HepG2 (cell line): ENCODE measurements around the gene RBPMS2. TPM values are rescaled to one million over a fixed set of nuclear protein-coding genes. Genes with fewer than 3 reads are reported as not detected.

Experiments
- CEBPB ChIP-seq: IDR thresholded peaks from 2 replicates; pipeline ENCODE4 v1.6.1; 2011; ENCODE audit warnings: low read depth, low read length, improper control_type of control experiment, borderline replicate concordance
- CEBPG ChIP-seq: IDR thresholded peaks from 2 replicates; pipeline ENCODE4 v1.6.1; 2016
- CHD2 ChIP-seq: IDR thresholded peaks from 2 replicates; pipeline ENCODE4 v1.6.1; 2011; ENCODE audit warnings: low read depth, low read length, improper control_type of control experiment
- IKZF5 ChIP-seq: IDR thresholded peaks from 2 replicates; pipeline ENCODE4 v1.6.1; 2018; ENCODE audit warnings: missing genetic modification reagents, mild to moderate bottlenecking, missing compliant biosample characterization
- KAT7 ChIP-seq: IDR thresholded peaks from 2 replicates; pipeline ENCODE4 v1.6.1; 2018; ENCODE audit warnings: borderline replicate concordance, missing compliant biosample characterization
- PATZ1 ChIP-seq: sonication (generic); formaldehyde crosslinking; IDR thresholded peaks from 2 replicates; pipeline ENCODE4 v1.4.0; 2020; ENCODE audit warnings: missing genetic modification reagents
- PTBP1 ChIP-seq: fragments of 200-400 bp; formaldehyde crosslinking; IDR thresholded peaks from 2 replicates; pipeline ENCODE4 v1.6.1; 2018; ENCODE audit warnings: low read length, low read depth; ENCODE audit not compliant: poor library complexity, severe bottlenecking
- RBM22 ChIP-seq: fragments of 200-400 bp; formaldehyde crosslinking; optimal IDR thresholded peaks from 2 replicates; pipeline ENCODE3; 2017; ENCODE audit warnings: mild to moderate bottlenecking, low read length, moderate library complexity
- RFXAP ChIP-seq: sonication (generic); formaldehyde crosslinking; IDR thresholded peaks from 2 replicates; pipeline ENCODE4 v1.4.0; 2020; ENCODE audit warnings: missing genetic modification reagents, borderline replicate concordance
- SALL1 ChIP-seq: sonication (generic); formaldehyde crosslinking; IDR thresholded peaks from 2 replicates; pipeline ENCODE4 v1.8.0; 2022; ENCODE audit warnings: mild to moderate bottlenecking, missing genetic modification reagents
- SKI ChIP-seq: fragments of 450-650 bp; IDR thresholded peaks from one replicate; pipeline ENCODE4 v1.6.1; 2018; ENCODE audit warnings: mild to moderate bottlenecking; ENCODE audit not compliant: partially characterized antibody
- SMC3 ChIP-seq: IDR thresholded peaks from 2 replicates; pipeline ENCODE4 v1.6.1; 2011; ENCODE audit warnings: low read length, improper control_type of control experiment
- USF2 ChIP-seq, 2 experiments: sonication (generic) in 1 of 2; formaldehyde crosslinking in 1 of 2; IDR thresholded peaks; 2 replicates each; pipeline versions ENCODE4 v1.5.1 to v1.6.1; 2011 to 2020; ENCODE audit warnings: borderline replicate concordance in 1 of 2, low read depth in 1 of 2, low read length in 1 of 2, mild to moderate bottlenecking in 1 of 2, missing genetic modification reagents in 1 of 2, moderate library complexity in 1 of 2
- ZNF333 ChIP-seq: sonication (generic); formaldehyde crosslinking; IDR thresholded peaks from 2 replicates; pipeline ENCODE4 v1.4.0; 2020; ENCODE audit warnings: mild to moderate bottlenecking, missing genetic modification reagents, borderline replicate concordance
- ZNF547 ChIP-seq: sonication (generic); formaldehyde crosslinking; IDR thresholded peaks from 2 replicates; pipeline ENCODE4 v1.5.1; 2020; ENCODE audit warnings: mild to moderate bottlenecking, missing genetic modification reagents
- ZNF709 ChIP-seq: sonication (generic); formaldehyde crosslinking; IDR thresholded peaks from 2 replicates; pipeline ENCODE4 v1.5.0; 2020; ENCODE audit warnings: mild to moderate bottlenecking, missing genetic modification reagents
- ZNF770 ChIP-seq: sonication (generic); formaldehyde crosslinking; IDR thresholded peaks from 2 replicates; pipeline ENCODE4 v1.5.0; 2020; ENCODE audit warnings: mild to moderate bottlenecking, missing genetic modification reagents
- ZNF773 ChIP-seq: sonication (generic); formaldehyde crosslinking; IDR thresholded peaks from 2 replicates; pipeline ENCODE4 v1.4.0; 2020; ENCODE audit warnings: missing genetic modification reagents, borderline replicate concordance
- ZNF784 ChIP-seq: sonication (generic); formaldehyde crosslinking; IDR thresholded peaks from 2 replicates; pipeline ENCODE4 v1.5.1; 2020; ENCODE audit warnings: missing genetic modification reagents, mild to moderate bottlenecking, borderline replicate concordance
- polyA plus RNA-seq, 8 experiments: library from polyadenylated mRNA; depleted of rRNA in 3 of 8; stranded (reverse) in 7 of 8; unstranded in 1 of 8; fragments of >200 nt; fragmentation: Illumina TruSeq in 4 of 8; extraction: Trizol in 4 of 8; gene quantifications; 2 replicates each; pipeline versions ENCODE4 v1.2.1 to v1.2.3, GENCODE V29; 2011 to 2016; ENCODE audit warnings: low read depth in 4 of 8, missing spikeins in 1 of 8, mixed read lengths in 1 of 8; ENCODE audit not compliant: insufficient read depth in 1 of 8
- total RNA-seq, 5 experiments: library from RNA; depleted of rRNA; stranded (reverse); fragments of >200 nt; fragmentation: Illumina TruSeq; extraction: Trizol; gene quantifications; 2 replicates each; pipeline ENCODE4 v1.2.3, GENCODE V29; 2016; ENCODE audit warnings: low read depth in 1 of 5

The RBPMS2 gene
- total and polyA plus RNA-seq, 2 of the 13 experiments (the other 11 are each of a cell fraction or from before 2014, with no cell fraction given): 0.08 TPM; not detected in 1

GRCh38 chr15:64809649-64810496, 34.5 kb upstream of the RBPMS2 start (continued):
- peak; percentile 66 for TF ChIP-seq PATZ1 (CRISPR knock-in tag)
- no peak for TF ChIP-seq ZNF709 (CRISPR knock-in tag)
- TF ChIP-seq ZNF333: no peak
- 0 out of 2 replicates have a peak, but pooled peaks have one; percentile 28 for TF ChIP-seq IKZF5 (CRISPR knock-in tag)
- TF ChIP-seq RFXAP (CRISPR knock-in tag): no peak
- no peak for TF ChIP-seq ZNF773 (CRISPR knock-in tag)
- no peak for TF ChIP-seq USF2 (IDR thresholded peaks at IDR 0.05; ENCODE audit: low read depth, low read length)
- TF ChIP-seq USF2 (CRISPR knock-in tag; IDR thresholded peaks at IDR 0.05; ENCODE audit: borderline replicate concordance): no peak
- no peak for TF ChIP-seq RBM22
- TF ChIP-seq KAT7 (CRISPR knock-in tag): no peak
- peak; percentile 86 for TF ChIP-seq SMC3
- TF ChIP-seq SKI: no peak
- TF ChIP-seq ZNF547 (CRISPR knock-in tag): no peak
- no peak for TF ChIP-seq CEBPG (CRISPR knock-in tag)
- TF ChIP-seq ZNF770 (CRISPR knock-in tag): no peak
- no peak for TF ChIP-seq CHD2
- no peak for TF ChIP-seq PTBP1
- TF ChIP-seq SALL1 (CRISPR knock-in tag): peak; percentile 48; the same call in 1 of the 2 replicates
- no peak for TF ChIP-seq ZNF784
- no peak for TF ChIP-seq CEBPB
